Memory B cell (primary cell): ENCODE data around the gene TBC1D10B.
A peak's percentile ranks its signal among the peaks of the same experiment; 100 is the strongest.
"Not testable (repeated sequence)": the region's sequence is repeated elsewhere in the genome, so short reads cannot be mapped to it uniquely, and the experiment has no call there.

Experiments used
- ATAC-seq: fragments of 150-1000 bp; cut with Tn5 transposase; 2 replicates; pipeline ENCODE4 v1.10.0; 2021; ENCODE audit warnings: low read depth, mild to moderate bottlenecking, moderate library complexity
- DNase-seq, 2 donors: peaks; one replicate each; pipeline ENCODE4 v3.0.0; 2022; ENCODE audit warnings: low spot score in 2 of 2
- H3K27ac Mint-ChIP-seq: one replicate; pipeline ENCODE4 v1.8.0; 2022; ENCODE audit warnings: mild to moderate bottlenecking, moderate library complexity, mixed read lengths
- H3K27me3 Mint-ChIP-seq: one replicate; pipeline ENCODE4 v1.8.0; 2022; ENCODE audit warnings: mixed read lengths
- H3K36me3 Mint-ChIP-seq: one replicate; pipeline ENCODE4 v1.8.0; 2022; ENCODE audit warnings: mild to moderate bottlenecking, mixed read lengths
- H3K4me1 Mint-ChIP-seq: one replicate; pipeline ENCODE4 v1.8.0; 2022; ENCODE audit warnings: mixed read lengths
- H3K4me3 Mint-ChIP-seq: one replicate; pipeline ENCODE4 v1.8.0; 2022; ENCODE audit warnings: mild to moderate bottlenecking, moderate library complexity, mixed read lengths
- H3K9me3 Mint-ChIP-seq: one replicate; pipeline ENCODE4 v1.8.0; 2022; ENCODE audit warnings: mixed read lengths

Gene TBC1D10B

GRCh38 chr16:30407102-30407803 lies 37.0 kb upstream of the TBC1D10B start, which contains the start of gene ZNF771:
TSS of gene ZNF771 (plus strand) at chr16:30407606. CDS start at chr16:30408054, 448 bp downstream.
- peaks cover 4% of the 10 kb centered on the region for H3K36me3 Mint-ChIP-seq
- H3K4me1 Mint-ChIP-seq, result peaks cover 26% of the 10 kb centered on the region
- H3K27ac Mint-ChIP-seq, result peak within 1 kb of the TSS; percentile 93
- H3K9me3 Mint-ChIP-seq, result no peaks in the 10 kb centered on the region
- H3K27me3 Mint-ChIP-seq, result peaks cover 2% of the 10 kb centered on the region
- peak; percentile 80 to 85 for DNase-seq
- peak; percentile 84 for ATAC-seq
- peak within 1 kb of the TSS; percentile 99 for H3K4me3 Mint-ChIP-seq

GRCh38 chr16:30406795-30407101 lies 36.5 kb upstream of the TBC1D10B start:
- H3K4me1 Mint-ChIP-seq, result peaks cover 26% of the 10 kb centered on the region
- peak overlapping the region; percentile 93 for H3K27ac Mint-ChIP-seq
- DNase-seq (no peak), ATAC-seq (peak; percentile 28)
- H3K4me3 Mint-ChIP-seq, result peak overlapping the region; percentile 99
- H3K27me3 Mint-ChIP-seq, result peaks cover 3% of the 10 kb centered on the region
- H3K9me3 Mint-ChIP-seq, result no peaks in the 10 kb centered on the region
- H3K36me3 Mint-ChIP-seq, result no peaks in the 10 kb centered on the region

- H3K27ac Mint-ChIP-seq, result no peak overlapping the region
- peaks cover 4% of the 10 kb centered on the region for H3K27me3 Mint-ChIP-seq
- no peaks in the 10 kb centered on the region for H3K9me3 Mint-ChIP-seq
- H3K4me1 Mint-ChIP-seq, result peaks cover 17% of the 10 kb centered on the region
- peak overlapping the region; percentile 87 for H3K4me3 Mint-ChIP-seq
- H3K36me3 Mint-ChIP-seq, result peaks cover 3% of the 10 kb centered on the region
- DNase-seq (no peak), ATAC-seq (no peak)
Observed at GRCh38 chr16:30401768-30402425, 31.6 kb upstream of the TBC1D10B start.

GRCh38 chr16:30399435-30400186 lies 29.3 kb upstream of the TBC1D10B start:
- Mint-ChIP-seq H3K27me3 (peaks cover 4% of the 10 kb centered on the region), H3K4me1 (peaks cover 23% of the 10 kb centered on the region), H3K27ac (peak overlapping the region; percentile 35), H3K36me3 (peaks cover 3% of the 10 kb centered on the region), H3K9me3 (no peaks in the 10 kb centered on the region), H3K4me3 (peak overlapping the region; percentile 87)
- ATAC-seq, result no peak
- no peak for DNase-seq

GRCh38 chr16:30398661-30399434 lies 28.6 kb upstream of the TBC1D10B start:
- peaks cover 24% of the 10 kb centered on the region for H3K4me1 Mint-ChIP-seq
- no peak for DNase-seq
- peaks cover 3% of the 10 kb centered on the region for H3K36me3 Mint-ChIP-seq
- H3K27me3 Mint-ChIP-seq, result peaks cover 4% of the 10 kb centered on the region
- no peak for ATAC-seq
- H3K27ac Mint-ChIP-seq, result no peak overlapping the region
- no peaks in the 10 kb centered on the region for H3K9me3 Mint-ChIP-seq
- H3K4me3 Mint-ChIP-seq, result peak overlapping the region; percentile 24

- Mint-ChIP-seq H3K9me3 (no peaks in the 10 kb centered on the region), H3K4me1 (peaks cover 21% of the 10 kb centered on the region), H3K4me3 (no peak overlapping the region), H3K27me3 (peaks cover 2% of the 10 kb centered on the region), H3K36me3 (peaks cover 3% of the 10 kb centered on the region), H3K27ac (no peak overlapping the region)
- no peak for DNase-seq
- ATAC-seq, result no peak
Observed at GRCh38 chr16:30397776-30398660, 27.7 kb upstream of the TBC1D10B start.

- no peaks in the 10 kb centered on the region for H3K9me3 Mint-ChIP-seq
- no peak for DNase-seq
- H3K4me3 Mint-ChIP-seq, result peak overlapping the region; percentile 43
- peaks cover 20% of the 10 kb centered on the region for H3K4me1 Mint-ChIP-seq
- ATAC-seq, result no peak
- H3K27me3 Mint-ChIP-seq, result peaks cover 2% of the 10 kb centered on the region
- H3K27ac Mint-ChIP-seq, result no peak overlapping the region
- H3K36me3 Mint-ChIP-seq, result peaks cover 3% of the 10 kb centered on the region
Observed at GRCh38 chr16:30397056-30397455, 26.8 kb upstream of the TBC1D10B start.

GRCh38 chr16:30396627-30397026 lies 26.3 kb upstream of the TBC1D10B start:
- DNase-seq, H3K27me3 Mint-ChIP-seq, H3K9me3 Mint-ChIP-seq, ATAC-seq, H3K36me3 Mint-ChIP-seq: not testable (repeated sequence)
- H3K27ac Mint-ChIP-seq, result peak overlapping the region; percentile 58
- H3K4me3 Mint-ChIP-seq, result peak overlapping the region; percentile 43
- peaks cover 18% of the 10 kb centered on the region for H3K4me1 Mint-ChIP-seq

GRCh38 chr16:30395992-30396585 lies 25.8 kb upstream of the TBC1D10B start:
- peaks cover 3% of the 10 kb centered on the region for H3K36me3 Mint-ChIP-seq
- DNase-seq (no peak), ATAC-seq (no peak)
- H3K27ac Mint-ChIP-seq, result peak overlapping the region; percentile 58
- H3K4me3 Mint-ChIP-seq, result peak overlapping the region; percentile 81
- H3K9me3 Mint-ChIP-seq, result no peaks in the 10 kb centered on the region
- H3K4me1 Mint-ChIP-seq, result peaks cover 16% of the 10 kb centered on the region
- H3K27me3 Mint-ChIP-seq, result no peaks in the 10 kb centered on the region

- H3K9me3 Mint-ChIP-seq, result no peaks in the 10 kb centered on the region
- H3K27ac Mint-ChIP-seq, result peak within 1 kb of the TSS; percentile 83
- peak within 1 kb of the TSS; percentile 81 for H3K4me3 Mint-ChIP-seq
- DNase-seq, result peak; percentile 61 to 69
- H3K36me3 Mint-ChIP-seq, result peaks cover 3% of the 10 kb centered on the region
- peak; percentile 93 for ATAC-seq
- H3K4me1 Mint-ChIP-seq, result peaks cover 16% of the 10 kb centered on the region
- H3K27me3 Mint-ChIP-seq, result no peaks in the 10 kb centered on the region
Observed at GRCh38 chr16:30395155-30395991, 25.1 kb upstream of the TBC1D10B start, which contains the start of gene ZNF48. TSS of gene ZNF48 (plus strand) at chr16:30395420. CDS start at chr16:30395795, 375 bp downstream.

- no peak for ATAC-seq
- peaks cover 16% of the 10 kb centered on the region for H3K4me1 Mint-ChIP-seq
- peak overlapping the region; percentile 81 for H3K4me3 Mint-ChIP-seq
- peak overlapping the region; percentile 83 for H3K27ac Mint-ChIP-seq
- H3K9me3 Mint-ChIP-seq, result no peaks in the 10 kb centered on the region
- H3K36me3 Mint-ChIP-seq, result peaks cover 3% of the 10 kb centered on the region
- no peaks in the 10 kb centered on the region for H3K27me3 Mint-ChIP-seq
- DNase-seq, result no peak
Observed at GRCh38 chr16:30394592-30395154, 24.4 kb upstream of the TBC1D10B start.

GRCh38 chr16:30383521-30383920 lies 13.2 kb upstream of the TBC1D10B start:
- Mint-ChIP-seq H3K4me3 (peak overlapping the region; percentile 35), H3K4me1 (peaks cover 24% of the 10 kb centered on the region), H3K36me3 (peaks cover 3% of the 10 kb centered on the region), H3K27ac (peak overlapping the region; percentile 91), H3K9me3 (no peaks in the 10 kb centered on the region), H3K27me3 (no peaks in the 10 kb centered on the region)
- DNase-seq (no peak), ATAC-seq (no peak)
